Lung (tissue), 12 donors: ENCODE measurements around the gene TDRD7. TPM values are rescaled to one million over a fixed set of nuclear protein-coding genes. Genes with fewer than 3 reads are reported as not detected.

Source experiments
- ATAC-seq: fragments of 200-7000 bp; cut with Tn5 transposase; one replicate; pipeline ENCODE4 v1.9.1; 2020; ENCODE audit warnings: moderate number of reproducible peaks; ENCODE audit not compliant: insufficient read depth, low FRiP score
- DNase-seq, 3 donors: peaks; one replicate each; pipeline ENCODE4 v3.0.0-alpha.2; 2013 to 2017
- H3K27ac ChIP-seq, 2 donors: one replicate each; pipeline ENCODE4 v1.5.1; 2013; ENCODE audit warnings: mild to moderate bottlenecking in 2 of 2, moderate library complexity in 2 of 2, control low read depth in 1 of 2, inconsistent platforms in 1 of 2, low read depth in 1 of 2, low read length in 1 of 2
- H3K27me3 ChIP-seq, 3 donors: one replicate each; pipeline ENCODE4 v1.5.1; 2013; ENCODE audit warnings: low read length in 2 of 3; ENCODE audit not compliant: control insufficient read depth in 3 of 3, insufficient read depth in 3 of 3
- H3K36me3 ChIP-seq, 4 donors: one replicate each; pipeline ENCODE4 v1.5.1; 2013; ENCODE audit warnings: low read length in 4 of 4, mild to moderate bottlenecking in 1 of 4, moderate library complexity in 1 of 4; ENCODE audit not compliant: control insufficient read depth in 4 of 4, insufficient read depth in 4 of 4
- H3K4me1 ChIP-seq, 5 donors: one replicate each; pipeline ENCODE4 v1.5.1; 2013; ENCODE audit warnings: low read length in 5 of 5, mild to moderate bottlenecking in 2 of 5, moderate library complexity in 1 of 5; ENCODE audit not compliant: control insufficient read depth in 5 of 5, insufficient read depth in 5 of 5
- H3K4me3 ChIP-seq: one replicate; pipeline ENCODE4 v1.5.1; 2013; ENCODE audit warnings: mild to moderate bottlenecking, control low read depth, moderate library complexity
- H3K9ac ChIP-seq, 2 donors: one replicate each; pipeline ENCODE4 v1.5.1; 2013; ENCODE audit warnings: low read length in 2 of 2, control low read depth in 1 of 2; ENCODE audit not compliant: insufficient read depth in 1 of 2
- H3K9me3 ChIP-seq, 4 donors: one replicate each; pipeline ENCODE4 v1.5.1; 2013; ENCODE audit warnings: low read length in 3 of 4, mild to moderate bottlenecking in 1 of 4, moderate library complexity in 1 of 4; ENCODE audit not compliant: control insufficient read depth in 4 of 4, insufficient read depth in 3 of 4
- CTCF ChIP-seq: IDR thresholded peaks from 2 replicates; pipeline ENCODE4 v1.5.1; 2012; ENCODE audit warnings: mild to moderate bottlenecking; ENCODE audit errors: control extremely low read depth, extremely low read depth
- WGBS, 2 donors: extraction: QIAGEN DNeasy Blood & Tissue Kit; methylation state at CpG; one replicate each; pipeline ENCODE4 v1.1.7; 2013; 5-methylcytosine and 5-hydroxymethylcytosine counted together
- polyA plus RNA-seq, 2 donors: library from polyadenylated mRNA; stranded (reverse); fragments of 200-250 nt; gene quantifications; one replicate each; pipeline ENCODE4 v1.2.1, GENCODE V29; 2013
- total RNA-seq, 2 donors: library from RNA; depleted of rRNA in 1 of 2; stranded (reverse); fragments of >200 nt in 1 of 2; gene quantifications; one replicate each; pipeline ENCODE4 v1.2.1, GENCODE V29; 2014 to 2021
- donor health status: control.
- donor health status: control.
- donor health status: Bipolar disorder and iron deficiency.
- donor health status: healthy.
- donor health status: DM: yes; HTN: yes; CAD: no.

The TDRD7 gene
- total and polyA plus RNA-seq, 4 donors = 6.8 to 13.3 (median 11.7) TPM

GRCh38 chr9:97502222-97502983, 90.5 kb downstream of the TDRD7 start:
- TF ChIP-seq CTCF = no peak
- Histone ChIP-seq H3K9me3 (no peaks in the 10 kb centered on the region), H3K36me3 (no peaks in the 10 kb centered on the region), H3K4me3 (peak overlapping the region; percentile 66), H3K4me1 (peaks cover 0 to 10% (median 8%) of the 10 kb centered on the region in 5 donors), H3K27me3 (peaks cover 0 to 70% (median 60%) of the 10 kb centered on the region in 3 donors), H3K9ac (no peak overlapping the region), H3K27ac (peak overlapping the region in 1 of 2 donors; percentile 93)
- DNase-seq = no peak
- WGBS, 2 donors = 3 to 11% methylated on average over 49 of the region's 49 CpGs
- ATAC-seq = peak; percentile 17

- Histone ChIP-seq H3K27me3 (peaks cover 0 to 73% (median 60%) of the 10 kb centered on the region in 3 donors), H3K36me3 (no peaks in the 10 kb centered on the region), H3K4me1 (peaks cover 0 to 12% (median 10%) of the 10 kb centered on the region in 5 donors), H3K27ac (peak overlapping the region; percentile 9 to 93), H3K4me3 (peak overlapping the region; percentile 66), H3K9ac (no peak overlapping the region), H3K9me3 (no peaks in the 10 kb centered on the region)
- DNase-seq (no peak), ATAC-seq (no peak)
- TF ChIP-seq CTCF = no peak
- 45 to 56% methylated on average over 16 to 17 of the region's 17 CpGs for WGBS, 2 donors
These were observed 91.3 kb downstream of the TDRD7 start for GRCh38 chr9:97502984-97503861.

- WGBS, 2 donors = 83 to 85% methylated on average over 1 of the region's 1 CpG
- no peak overlapping the region for H3K9ac ChIP-seq
- peaks cover 0 to 12% (median 10%) of the 10 kb centered on the region in 5 donors for H3K4me1 ChIP-seq
- no peaks in the 10 kb centered on the region for H3K9me3 ChIP-seq
- H3K27ac ChIP-seq = peak overlapping the region; percentile 9 to 93
- no peak for TF ChIP-seq CTCF
- H3K4me3 ChIP-seq = no peak overlapping the region
- H3K36me3 ChIP-seq = no peaks in the 10 kb centered on the region
- ATAC-seq = no peak
- peaks cover 0 to 72% (median 59%) of the 10 kb centered on the region in 3 donors for H3K27me3 ChIP-seq
- no peak for DNase-seq
These were observed 91.9 kb downstream of the TDRD7 start for GRCh38 chr9:97503862-97504210.
